MM.1S (cell line): ENCODE results near the gene AUTS2.

Experiments used
- DNase-seq: peaks from one replicate; pipeline ENCODE4 v3.0.0-alpha.2; 2015
- H2AFZ ChIP-seq: fragments of 300-600 bp; sonication (generic); 2 replicates; pipeline ENCODE4 v1.6.0; 2016; ENCODE audit warnings: antibody characterized with exemption, low read length
- H3F3A ChIP-seq: fragments of 300-600 bp; sonication (generic); 2 replicates; pipeline ENCODE4 v1.6.1; 2016; ENCODE audit warnings: mild to moderate bottlenecking, antibody characterized with exemption, low read length, moderate library complexity, mixed read lengths; ENCODE audit not compliant: insufficient read depth
- H3K27ac ChIP-seq: fragments of 300-600 bp; sonication (generic); 2 replicates; pipeline ENCODE4 v1.5.1; 2016; ENCODE audit warnings: mild to moderate bottlenecking, low read length
- H3K27me3 ChIP-seq: fragments of 300-600 bp; sonication (generic); replicated peaks from 2 replicates; pipeline ENCODE4 v1.6.0; 2016; ENCODE audit warnings: low read length; ENCODE audit not compliant: insufficient read depth
- H3K36me3 ChIP-seq: fragments of 300-600 bp; sonication (generic); replicated peaks from 2 replicates; pipeline ENCODE4 v1.6.1; 2016; ENCODE audit warnings: mild to moderate bottlenecking, low read length, mixed read lengths; ENCODE audit not compliant: insufficient read depth
- H3K4me1 ChIP-seq: fragments of 300-600 bp; sonication (generic); 2 replicates; pipeline ENCODE4 v1.6.1; 2016; ENCODE audit warnings: low read length, mixed read lengths
- H3K4me2 ChIP-seq: fragments of 300-600 bp; sonication (generic); 2 replicates; pipeline ENCODE4 v1.6.0; 2016; ENCODE audit warnings: low read depth, low read length
- H3K4me3 ChIP-seq: fragments of 300-600 bp; sonication (generic); 2 replicates; pipeline ENCODE4 v1.5.1; 2016; ENCODE audit warnings: low read length, mixed read lengths
- H3K79me2 ChIP-seq: fragments of 300-600 bp; sonication (generic); 2 replicates; pipeline ENCODE4 v1.6.1; 2016; ENCODE audit warnings: mixed run types, low read length, mixed read lengths
- H3K9ac ChIP-seq: fragments of 300-600 bp; sonication (generic); 2 replicates; pipeline ENCODE4 v1.6.1; 2016; ENCODE audit warnings: low read length, mixed read lengths
- H3K9me2 ChIP-seq: fragments of 300-600 bp; sonication (generic); replicated peaks from 2 replicates; pipeline ENCODE4 v1.6.1; 2016; ENCODE audit warnings: mild to moderate bottlenecking, low read length, mixed read lengths; ENCODE audit not compliant: insufficient read depth
- H3K9me3 ChIP-seq: fragments of 300-600 bp; sonication (generic); replicated peaks from 2 replicates; pipeline ENCODE4 v1.6.1; 2016; ENCODE audit warnings: mild to moderate bottlenecking, low read length, mixed read lengths; ENCODE audit not compliant: insufficient read depth
- H4K20me1 ChIP-seq: fragments of 300-600 bp; sonication (generic); 2 replicates; pipeline ENCODE4 v1.6.1; 2016; ENCODE audit warnings: mild to moderate bottlenecking, low read length, moderate library complexity, mixed read lengths; ENCODE audit not compliant: insufficient read depth
- EZH2 ChIP-seq: fragments of 300-600 bp; sonication (generic); optimal IDR thresholded peaks from 2 replicates; pipeline ENCODE3; 2017; ENCODE audit warnings: low read depth, mild to moderate bottlenecking, antibody characterized with exemption, low read length, mixed read lengths
- EZH2phosphoT487 ChIP-seq: fragments of 300-600 bp; sonication (generic); IDR thresholded peaks from 2 replicates; pipeline ENCODE4 v1.6.1; 2018; ENCODE audit warnings: antibody characterized with exemption, low read length
- TF ChIP-seq, protein P1 (sequence below): fragments of 300-600 bp; sonication (generic); IDR thresholded peaks from 2 replicates; pipeline ENCODE4 v1.5.1; 2016; ENCODE audit warnings: antibody characterized with exemption, low read length, mixed read lengths

The AUTS2 gene

DNA sequence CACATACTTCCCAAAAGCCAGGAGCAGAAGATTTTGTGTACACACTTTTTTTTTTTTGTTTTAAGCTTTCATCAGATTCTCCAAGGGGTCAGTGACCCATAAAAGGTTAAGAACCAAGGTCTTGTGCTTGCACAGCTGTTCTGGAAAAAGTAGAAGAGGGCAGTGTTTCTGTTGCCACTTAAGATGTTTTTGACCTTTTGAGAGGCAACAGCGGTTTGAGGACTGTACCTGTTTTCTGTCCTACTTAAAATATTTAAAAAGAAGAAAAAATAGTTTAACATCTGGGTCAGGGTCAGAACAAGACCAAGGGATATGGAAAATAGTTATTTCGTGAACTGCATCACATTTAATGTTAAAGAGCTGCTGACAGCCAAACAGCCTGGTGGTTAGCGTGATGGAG, 32.9 kb downstream of the AUTS2 start:
- Histone ChIP-seq H3F3A (no peaks in the 10 kb centered on the region), H4K20me1 (no peaks in the 10 kb centered on the region), H3K4me1 (no peaks in the 10 kb centered on the region), H3K4me3 (no peak overlapping the region), H3K27ac (no peak overlapping the region), H3K9me2 (no peaks in the 10 kb centered on the region), H2AFZ (no peak overlapping the region), H3K36me3 (no peaks in the 10 kb centered on the region), H3K79me2 (no peaks in the 10 kb centered on the region), H3K4me2 (no peak overlapping the region), H3K9ac (no peak overlapping the region), H3K9me3 (no peaks in the 10 kb centered on the region), H3K27me3 (no peaks in the 10 kb centered on the region)
- TF ChIP-seq, protein P1, sequence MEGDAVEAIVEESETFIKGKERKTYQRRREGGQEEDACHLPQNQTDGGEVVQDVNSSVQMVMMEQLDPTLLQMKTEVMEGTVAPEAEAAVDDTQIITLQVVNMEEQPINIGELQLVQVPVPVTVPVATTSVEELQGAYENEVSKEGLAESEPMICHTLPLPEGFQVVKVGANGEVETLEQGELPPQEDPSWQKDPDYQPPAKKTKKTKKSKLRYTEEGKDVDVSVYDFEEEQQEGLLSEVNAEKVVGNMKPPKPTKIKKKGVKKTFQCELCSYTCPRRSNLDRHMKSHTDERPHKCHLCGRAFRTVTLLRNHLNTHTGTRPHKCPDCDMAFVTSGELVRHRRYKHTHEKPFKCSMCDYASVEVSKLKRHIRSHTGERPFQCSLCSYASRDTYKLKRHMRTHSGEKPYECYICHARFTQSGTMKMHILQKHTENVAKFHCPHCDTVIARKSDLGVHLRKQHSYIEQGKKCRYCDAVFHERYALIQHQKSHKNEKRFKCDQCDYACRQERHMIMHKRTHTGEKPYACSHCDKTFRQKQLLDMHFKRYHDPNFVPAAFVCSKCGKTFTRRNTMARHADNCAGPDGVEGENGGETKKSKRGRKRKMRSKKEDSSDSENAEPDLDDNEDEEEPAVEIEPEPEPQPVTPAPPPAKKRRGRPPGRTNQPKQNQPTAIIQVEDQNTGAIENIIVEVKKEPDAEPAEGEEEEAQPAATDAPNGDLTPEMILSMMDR: no peak
- TF ChIP-seq EZH2phosphoT487: no peak
- no peak for TF ChIP-seq EZH2
- DNase-seq: no peak

DNA sequence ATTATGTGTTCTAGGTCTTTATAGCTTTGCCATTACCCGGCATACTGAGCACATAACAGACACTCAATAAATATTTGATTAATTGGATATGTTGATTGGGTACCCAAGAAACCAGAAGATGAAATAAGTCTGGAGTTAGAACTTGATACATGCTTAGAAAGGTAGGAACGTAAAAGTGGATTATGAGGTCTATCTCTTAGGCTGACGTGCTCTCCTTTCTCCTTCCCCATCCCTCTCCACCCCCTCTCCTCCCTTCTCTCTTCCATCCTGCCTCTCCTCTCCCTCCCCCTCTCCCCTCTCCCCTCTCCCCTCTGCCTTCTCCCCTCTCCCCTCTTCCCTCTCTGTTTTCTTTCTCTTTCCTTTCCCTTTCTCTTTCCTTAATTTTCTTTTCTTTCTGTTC, 34.0 kb downstream of the AUTS2 start:
- Histone ChIP-seq H3K79me2 (no peaks in the 10 kb centered on the region), H2AFZ (no peak overlapping the region), H3K27ac (no peak overlapping the region), H3K27me3 (no peaks in the 10 kb centered on the region), H3K9ac (no peak overlapping the region), H3K4me2 (no peak overlapping the region), H3K9me3 (no peaks in the 10 kb centered on the region), H4K20me1 (no peaks in the 10 kb centered on the region), H3K4me1 (no peaks in the 10 kb centered on the region), H3K9me2 (no peaks in the 10 kb centered on the region), H3K4me3 (no peak overlapping the region), H3K36me3 (no peaks in the 10 kb centered on the region), H3F3A (no peaks in the 10 kb centered on the region)
- TF ChIP-seq EZH2 (no peak), EZH2phosphoT487 (no peak)
- TF ChIP-seq, protein P1: no peak
- DNase-seq: no peak

DNA sequence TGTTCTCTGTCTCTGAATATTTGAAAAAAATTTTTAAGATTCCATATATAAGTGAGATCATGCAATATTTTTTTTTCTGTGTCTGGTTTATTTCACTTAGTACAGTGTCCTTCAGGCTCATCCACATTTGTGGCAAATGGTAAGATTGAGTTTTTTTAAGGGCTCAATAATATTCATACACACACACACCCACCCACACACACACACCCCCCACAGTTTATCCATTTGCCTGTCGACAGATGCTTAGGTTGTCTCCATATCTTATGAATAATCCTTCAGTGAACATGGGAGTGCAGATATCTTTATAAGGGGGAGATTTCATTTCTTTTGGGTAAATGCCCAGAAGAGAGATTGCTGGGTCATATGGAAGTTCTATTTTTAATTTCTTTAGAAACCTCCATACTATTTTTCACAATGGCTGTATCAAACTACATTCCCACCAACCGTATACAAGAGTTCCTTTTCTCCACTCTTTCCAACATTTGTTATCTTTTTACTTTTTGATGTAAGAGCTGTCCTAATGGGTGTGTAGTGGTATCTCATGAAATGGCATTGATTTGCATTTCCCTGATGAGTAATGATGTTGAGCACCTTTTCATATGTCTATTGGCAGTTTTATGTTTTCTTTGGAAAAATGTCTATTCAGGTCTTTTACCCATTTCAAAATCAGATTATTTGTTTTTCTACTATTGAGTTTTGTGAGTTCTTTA, 35.0 kb downstream of the AUTS2 start:
- Histone ChIP-seq H3K9me2 (no peaks in the 10 kb centered on the region), H2AFZ (no peak overlapping the region), H3K27me3 (no peaks in the 10 kb centered on the region), H3K79me2 (no peaks in the 10 kb centered on the region), H3K27ac (no peak overlapping the region), H4K20me1 (no peaks in the 10 kb centered on the region), H3K9ac (no peak overlapping the region), H3K36me3 (no peaks in the 10 kb centered on the region), H3K4me3 (no peak overlapping the region), H3K4me2 (no peak overlapping the region), H3K4me1 (no peaks in the 10 kb centered on the region), H3K9me3 (no peaks in the 10 kb centered on the region), H3F3A (no peaks in the 10 kb centered on the region)
- TF ChIP-seq EZH2phosphoT487 (no peak), EZH2 (no peak)
- TF ChIP-seq, protein P1: no peak
- no peak for DNase-seq
